Measurements from ENCODE around the gene XKR7. TPM values are rescaled to one million over a fixed set of nuclear protein-coding genes. Genes with fewer than 3 reads are reported as not detected.
A peak's percentile ranks its signal among the peaks of the same experiment; 100 is the strongest.

XKR7 gene
- total RNA-seq, 1 experiment from 2014 or later, result not detected

DNA sequence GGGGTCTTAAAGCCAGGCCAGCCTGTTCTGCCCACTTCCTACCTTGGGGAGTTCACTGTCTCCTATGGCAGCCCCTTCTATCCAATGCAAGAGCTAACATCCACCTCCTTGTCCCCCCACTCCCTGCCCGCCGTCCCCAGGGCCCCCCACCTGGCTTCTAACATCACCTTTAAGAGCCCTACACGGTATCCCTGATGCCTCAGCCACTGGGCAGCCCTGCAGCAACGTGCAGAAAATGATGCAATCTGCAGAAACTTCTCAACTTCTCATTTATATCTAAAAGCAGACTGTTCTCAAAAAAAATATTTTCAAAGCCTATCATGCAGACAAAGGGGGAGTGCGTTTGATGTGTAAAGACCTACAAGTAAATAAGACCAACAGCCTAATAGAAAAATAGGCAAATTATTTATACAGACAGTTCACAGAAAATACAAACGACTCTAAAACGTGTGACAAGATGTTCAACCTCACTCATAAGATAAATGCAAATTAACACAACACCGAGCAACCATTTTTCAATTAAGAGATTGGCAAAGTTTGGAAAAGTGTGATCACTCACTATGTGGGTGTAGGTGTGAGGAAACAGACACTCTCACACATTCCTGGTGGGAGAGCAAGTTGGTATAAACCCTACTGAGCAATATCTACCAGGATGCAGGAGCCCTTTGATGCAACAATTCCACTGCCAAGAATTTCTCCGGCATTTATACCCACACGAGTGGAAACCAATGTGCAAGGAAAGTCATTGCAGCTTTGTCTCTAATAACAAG lies 69.0 kb downstream of the XKR7 start:
- H3K9me3 ChIP-seq (ENCODE audit: low read length), result no peaks in the 10 kb centered on the region
- H3K4me2 ChIP-seq (ENCODE audit: low read depth, low read length, poor library complexity, severe bottlenecking), result peak overlapping the region; percentile 18
- no peak overlapping the region for H3K4me3 ChIP-seq (ENCODE audit: low read length)
- no peaks in the 10 kb centered on the region for H3K9me2 ChIP-seq (replicated peaks; ENCODE audit: insufficient read depth, low read length)
- no peaks in the 10 kb centered on the region for H3K36me3 ChIP-seq (ENCODE audit: insufficient read depth, low read length)
- no peaks in the 10 kb centered on the region for H3K27me3 ChIP-seq (ENCODE audit: low read length)
- H3K79me2 ChIP-seq (ENCODE audit: low read length), result no peaks in the 10 kb centered on the region
- H2AFZ ChIP-seq (ENCODE audit: low read length), result peak overlapping the region; percentile 5; the same call in 1 of the 2 replicates
- peaks cover 100% of the 10 kb centered on the region for H3K4me1 ChIP-seq (ENCODE audit: low read length)
- peak; percentile 71 for DNase-seq
- H3K27ac ChIP-seq (ENCODE audit: low read length), result peak overlapping the region; percentile 94
- peak overlapping the region; percentile 66 for H3K9ac ChIP-seq (ENCODE audit: low read length)
- H4K20me1 ChIP-seq (ENCODE audit: insufficient read depth, low read depth, low read length), result no peaks in the 10 kb centered on the region

DNA sequence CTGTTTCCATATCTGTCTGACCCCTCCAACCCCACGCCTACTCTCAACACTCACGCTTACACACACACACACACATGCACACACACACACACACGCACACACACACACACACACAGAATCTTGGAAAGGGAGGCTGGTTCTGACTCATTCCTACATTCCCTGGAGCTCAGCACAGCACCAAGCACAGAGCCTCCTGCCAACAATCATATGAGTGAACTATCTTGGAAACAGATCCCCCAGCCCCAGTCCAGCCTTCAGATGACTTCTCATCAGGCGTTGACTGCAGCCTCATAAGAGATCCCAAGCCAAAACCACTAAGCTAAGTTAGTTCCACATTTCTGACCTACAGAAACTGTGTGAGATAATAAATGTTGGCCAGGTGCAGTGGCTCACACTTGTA lies 70.0 kb downstream of the XKR7 start:
- Histone ChIP-seq H3K4me1 (ENCODE audit: low read length) (peaks cover 100% of the 10 kb centered on the region), H3K36me3 (ENCODE audit: insufficient read depth, low read length) (no peaks in the 10 kb centered on the region), H3K27ac (ENCODE audit: low read length) (peak overlapping the region; percentile 94), H3K4me2 (ENCODE audit: low read depth, low read length, poor library complexity, severe bottlenecking) (no peak overlapping the region), H3K79me2 (ENCODE audit: low read length) (no peaks in the 10 kb centered on the region), H3K4me3 (ENCODE audit: low read length) (no peak overlapping the region), H3K9me3 (ENCODE audit: low read length) (no peaks in the 10 kb centered on the region), H3K9me2 (replicated peaks; ENCODE audit: insufficient read depth, low read length) (no peaks in the 10 kb centered on the region), H3K9ac (ENCODE audit: low read length) (no peak overlapping the region), H3K27me3 (ENCODE audit: low read length) (no peaks in the 10 kb centered on the region), H2AFZ (ENCODE audit: low read length) (no peak overlapping the region), H4K20me1 (ENCODE audit: insufficient read depth, low read depth, low read length) (no peaks in the 10 kb centered on the region)
- DNase-seq, result peak; percentile 60

DNA sequence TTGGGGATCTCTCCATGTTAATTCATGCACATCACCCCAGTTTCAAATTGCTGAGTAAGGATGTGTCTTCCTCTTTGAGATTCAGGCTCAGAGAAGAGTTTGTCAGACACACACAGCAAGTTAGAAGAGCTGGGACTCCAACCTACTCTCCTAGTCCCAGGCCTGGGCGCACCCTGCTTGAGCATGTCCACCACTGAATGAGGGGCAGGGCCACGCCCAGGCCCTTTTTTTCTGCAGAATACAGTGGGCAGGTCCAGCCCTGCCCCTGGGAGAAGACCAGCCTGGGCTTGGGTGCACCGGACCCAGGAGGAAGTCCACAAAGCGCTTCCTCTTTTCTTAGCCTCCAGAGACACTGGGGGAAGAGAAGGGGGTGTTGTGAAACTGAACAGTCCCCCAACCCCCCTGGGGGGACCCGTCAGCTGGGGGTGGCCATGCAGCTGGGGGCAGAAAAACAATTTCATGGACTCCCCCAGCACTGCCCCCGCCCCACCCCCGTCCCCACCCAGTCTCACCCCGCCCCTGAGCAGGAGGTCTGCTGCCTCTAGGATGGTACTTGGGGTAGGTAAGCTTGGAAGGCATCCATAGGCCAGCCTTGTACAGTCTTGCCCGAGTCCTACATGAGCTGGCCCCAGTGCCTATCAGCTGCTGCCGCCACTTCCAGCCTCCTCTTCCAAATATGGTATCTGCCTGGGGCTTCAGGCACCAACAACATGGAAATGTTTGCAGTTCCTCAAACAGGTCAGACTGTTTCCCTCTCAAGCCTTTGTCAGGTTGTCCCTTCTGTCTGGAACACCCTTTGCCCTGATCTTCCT lies 72.4 kb downstream of the XKR7 start:
- Histone ChIP-seq H3K4me1 (ENCODE audit: low read length) (peaks cover 78% of the 10 kb centered on the region), H3K36me3 (ENCODE audit: insufficient read depth, low read length) (no peaks in the 10 kb centered on the region), H3K9ac (ENCODE audit: low read length) (peak overlapping the region; percentile 63), H3K27me3 (ENCODE audit: low read length) (no peaks in the 10 kb centered on the region), H3K27ac (ENCODE audit: low read length) (peak overlapping the region; percentile 94), H3K9me2 (replicated peaks; ENCODE audit: insufficient read depth, low read length) (no peaks in the 10 kb centered on the region), H2AFZ (ENCODE audit: low read length) (no peak overlapping the region; the same call in 1 of the 2 replicates), H3K79me2 (ENCODE audit: low read length) (no peaks in the 10 kb centered on the region), H3K9me3 (ENCODE audit: low read length) (no peaks in the 10 kb centered on the region), H3K4me2 (ENCODE audit: low read depth, low read length, poor library complexity, severe bottlenecking) (peak overlapping the region; percentile 77), H4K20me1 (ENCODE audit: insufficient read depth, low read depth, low read length) (no peaks in the 10 kb centered on the region), H3K4me3 (ENCODE audit: low read length) (peak overlapping the region; percentile 47)
- peak; percentile 94 for DNase-seq

DNA sequence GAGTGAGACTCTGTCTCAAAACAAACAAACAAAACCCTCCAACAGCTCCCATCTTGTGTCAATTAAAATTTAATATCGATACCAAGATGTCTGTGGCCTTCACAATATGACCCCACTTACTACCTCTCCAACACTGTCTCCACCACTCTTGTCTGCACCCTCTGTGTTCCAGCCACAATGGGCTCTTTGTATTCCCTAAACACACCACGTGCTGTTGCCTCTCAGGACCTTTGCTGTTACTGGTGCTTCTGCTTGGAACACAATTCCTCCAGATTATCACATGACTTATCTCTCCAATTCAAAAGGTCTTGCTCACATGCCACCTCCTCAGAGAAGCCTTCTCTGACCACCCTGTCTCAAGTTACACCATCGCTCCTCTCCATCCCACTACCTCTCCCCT lies 78.0 kb downstream of the XKR7 start:
- no peak overlapping the region for H3K9ac ChIP-seq (ENCODE audit: low read length)

GRCh38 chr20:32050324-32050841 lies 82.4 kb downstream of the XKR7 start:
- no peak overlapping the region for H3K27ac ChIP-seq (ENCODE audit: low read length)
- H3K4me3 ChIP-seq (ENCODE audit: low read length), result no peak overlapping the region
- H3K9me3 ChIP-seq (ENCODE audit: low read length), result no peaks in the 10 kb centered on the region
- DNase-seq, result no peak
- H3K4me1 ChIP-seq (ENCODE audit: low read length), result peaks cover 23% of the 10 kb centered on the region
- no peaks in the 10 kb centered on the region for H3K9me2 ChIP-seq (replicated peaks; ENCODE audit: insufficient read depth, low read length)
- H2AFZ ChIP-seq (ENCODE audit: low read length), result no peak overlapping the region
- H3K9ac ChIP-seq (ENCODE audit: low read length), result no peak overlapping the region
- H4K20me1 ChIP-seq (ENCODE audit: insufficient read depth, low read depth, low read length), result no peaks in the 10 kb centered on the region
- H3K79me2 ChIP-seq (ENCODE audit: low read length), result no peaks in the 10 kb centered on the region
- H3K27me3 ChIP-seq (ENCODE audit: low read length), result no peaks in the 10 kb centered on the region
- no peak overlapping the region for H3K4me2 ChIP-seq (ENCODE audit: low read depth, low read length, poor library complexity, severe bottlenecking)
- no peaks in the 10 kb centered on the region for H3K36me3 ChIP-seq (ENCODE audit: insufficient read depth, low read length)

More for the DNA sequence above, 78.0 kb downstream of the XKR7 start:
- no peaks in the 10 kb centered on the region for H3K36me3 ChIP-seq (ENCODE audit: insufficient read depth, low read length)
- H3K27ac ChIP-seq (ENCODE audit: low read length), result no peak overlapping the region
- no peaks in the 10 kb centered on the region for H3K9me2 ChIP-seq (replicated peaks; ENCODE audit: insufficient read depth, low read length)
- no peaks in the 10 kb centered on the region for H3K27me3 ChIP-seq (ENCODE audit: low read length)
- no peak overlapping the region for H2AFZ ChIP-seq (ENCODE audit: low read length)
- H4K20me1 ChIP-seq (ENCODE audit: insufficient read depth, low read depth, low read length), result no peaks in the 10 kb centered on the region
- H3K4me1 ChIP-seq (ENCODE audit: low read length), result peaks cover 22% of the 10 kb centered on the region
- DNase-seq, result no peak
- no peak overlapping the region for H3K4me2 ChIP-seq (ENCODE audit: low read depth, low read length, poor library complexity, severe bottlenecking)
- H3K9me3 ChIP-seq (ENCODE audit: low read length), result no peaks in the 10 kb centered on the region
- H3K4me3 ChIP-seq (ENCODE audit: low read length), result no peak overlapping the region
- H3K79me2 ChIP-seq (ENCODE audit: low read length), result no peaks in the 10 kb centered on the region

- Histone ChIP-seq H4K20me1 (ENCODE audit: insufficient read depth, low read depth, low read length) (no peaks in the 10 kb centered on the region), H3K4me3 (ENCODE audit: low read length) (no peak overlapping the region), H3K4me2 (ENCODE audit: low read depth, low read length, poor library complexity, severe bottlenecking) (peak overlapping the region; percentile 44), H2AFZ (ENCODE audit: low read length) (no peak overlapping the region), H3K9ac (ENCODE audit: low read length) (no peak overlapping the region), H3K27ac (ENCODE audit: low read length) (no peak overlapping the region), H3K27me3 (ENCODE audit: low read length) (no peaks in the 10 kb centered on the region), H3K4me1 (ENCODE audit: low read length) (peaks cover 23% of the 10 kb centered on the region), H3K79me2 (ENCODE audit: low read length) (no peaks in the 10 kb centered on the region), H3K9me2 (replicated peaks; ENCODE audit: insufficient read depth, low read length) (no peaks in the 10 kb centered on the region), H3K36me3 (ENCODE audit: insufficient read depth, low read length) (no peaks in the 10 kb centered on the region), H3K9me3 (ENCODE audit: low read length) (no peaks in the 10 kb centered on the region)
- no peak for DNase-seq
Observed at GRCh38 chr20:32050851-32051556, 83.1 kb downstream of the XKR7 start.

- H3K36me3 ChIP-seq (ENCODE audit: insufficient read depth, low read length), result no peaks in the 10 kb centered on the region
- H3K4me1 ChIP-seq (ENCODE audit: low read length), result peaks cover 27% of the 10 kb centered on the region
- no peak overlapping the region for H3K9ac ChIP-seq (ENCODE audit: low read length)
- no peaks in the 10 kb centered on the region for H3K79me2 ChIP-seq (ENCODE audit: low read length)
- no peaks in the 10 kb centered on the region for H4K20me1 ChIP-seq (ENCODE audit: insufficient read depth, low read depth, low read length)
- no peaks in the 10 kb centered on the region for H3K9me3 ChIP-seq (ENCODE audit: low read length)
- H3K27ac ChIP-seq (ENCODE audit: low read length), result no peak overlapping the region
- DNase-seq, result no peak
- peak overlapping the region; percentile 55; the same call in 1 of the 2 replicates for H3K4me3 ChIP-seq (ENCODE audit: low read length)
- no peaks in the 10 kb centered on the region for H3K9me2 ChIP-seq (replicated peaks; ENCODE audit: insufficient read depth, low read length)
- peak overlapping the region; percentile 44 for H3K4me2 ChIP-seq (ENCODE audit: low read depth, low read length, poor library complexity, severe bottlenecking)
- H2AFZ ChIP-seq (ENCODE audit: low read length), result no peak overlapping the region
- no peaks in the 10 kb centered on the region for H3K27me3 ChIP-seq (ENCODE audit: low read length)
Observed at GRCh38 chr20:32051720-32052089, 83.8 kb downstream of the XKR7 start.

Data from Karpas-422 (cell line).